ENCODE data around the gene BICC1.

Gene BICC1

DNA sequence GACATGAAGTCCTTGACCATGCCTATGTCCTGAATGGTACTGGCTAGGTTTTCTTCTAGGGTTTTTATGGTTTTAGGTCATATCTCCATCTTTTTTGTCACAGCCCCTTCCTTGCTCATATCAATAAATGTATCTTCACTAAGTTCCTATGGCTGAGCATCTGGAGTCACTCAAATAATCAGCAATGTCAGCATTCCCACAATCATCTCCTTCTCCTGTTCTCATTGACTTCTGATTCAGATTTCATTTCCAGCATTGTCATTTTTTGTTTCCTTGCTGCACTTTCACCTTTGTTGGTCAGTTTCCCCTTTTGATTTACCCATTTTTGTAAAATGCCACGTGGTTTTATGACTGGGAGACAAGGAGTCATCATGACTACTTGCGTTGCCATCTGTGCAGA is 181.2 kb downstream of the BICC1 start:
- TF ChIP-seq CTCF (conservative IDR thresholded peaks at IDR 0.05; ENCODE audit: low read depth, low read length): no peak
- H3K4me3 ChIP-seq (ENCODE audit: low read depth, low read length): no peak overlapping the region
- DNase-seq (ENCODE audit: low read depth): no peak

- no peak for DNase-seq (ENCODE audit: low read depth)
- TF ChIP-seq CTCF (conservative IDR thresholded peaks at IDR 0.05; ENCODE audit: low read depth, low read length): no peak
- H3K4me3 ChIP-seq (ENCODE audit: low read depth, low read length): no peak overlapping the region
Measured at GRCh38 chr10:58695022-58695421, 182.3 kb downstream of the BICC1 start.

DNA sequence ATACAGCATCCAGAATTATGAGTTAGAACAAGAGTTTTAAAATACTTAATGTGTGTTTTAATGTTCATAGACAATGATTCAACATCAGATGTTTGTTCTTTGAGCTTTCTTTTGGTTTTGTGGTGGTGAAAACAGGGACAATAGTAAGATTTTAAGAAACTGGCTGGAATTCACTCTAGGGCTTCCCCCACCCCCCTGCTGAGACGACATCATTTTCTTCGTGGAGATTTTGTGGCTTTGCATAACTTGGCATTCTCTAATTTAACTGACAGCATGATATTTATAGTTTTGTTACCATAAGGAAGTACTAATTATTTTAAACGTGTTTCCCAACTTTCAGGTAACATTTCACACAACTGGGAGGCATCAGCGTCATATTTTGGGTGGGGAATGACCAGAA is 184.1 kb downstream of the BICC1 start:
- TF ChIP-seq CTCF (conservative IDR thresholded peaks at IDR 0.05; ENCODE audit: low read depth, low read length): no peak
- peak; percentile 69 for DNase-seq (ENCODE audit: low read depth)
- no peak overlapping the region for H3K4me3 ChIP-seq (ENCODE audit: low read depth, low read length)

GRCh38 chr10:58697691-58698090 is 185.0 kb downstream of the BICC1 start:
- no peak overlapping the region for H3K4me3 ChIP-seq (ENCODE audit: low read depth, low read length)
- TF ChIP-seq CTCF (conservative IDR thresholded peaks at IDR 0.05; ENCODE audit: low read depth, low read length): no peak
- peak; percentile 46 for DNase-seq (ENCODE audit: low read depth)

- no peak overlapping the region for H3K4me3 ChIP-seq (ENCODE audit: low read depth, low read length)
- DNase-seq (ENCODE audit: low read depth): no peak
- TF ChIP-seq CTCF (conservative IDR thresholded peaks at IDR 0.05; ENCODE audit: low read depth, low read length): no peak
Measured at GRCh38 chr10:58698777-58699356, 186.2 kb downstream of the BICC1 start.

GRCh38 chr10:58700591-58700990 is 187.9 kb downstream of the BICC1 start:
- H3K4me3 ChIP-seq (ENCODE audit: low read depth, low read length): no peak overlapping the region
- no peak for TF ChIP-seq CTCF (conservative IDR thresholded peaks at IDR 0.05; ENCODE audit: low read depth, low read length)
- no peak for DNase-seq (ENCODE audit: low read depth)

DNA sequence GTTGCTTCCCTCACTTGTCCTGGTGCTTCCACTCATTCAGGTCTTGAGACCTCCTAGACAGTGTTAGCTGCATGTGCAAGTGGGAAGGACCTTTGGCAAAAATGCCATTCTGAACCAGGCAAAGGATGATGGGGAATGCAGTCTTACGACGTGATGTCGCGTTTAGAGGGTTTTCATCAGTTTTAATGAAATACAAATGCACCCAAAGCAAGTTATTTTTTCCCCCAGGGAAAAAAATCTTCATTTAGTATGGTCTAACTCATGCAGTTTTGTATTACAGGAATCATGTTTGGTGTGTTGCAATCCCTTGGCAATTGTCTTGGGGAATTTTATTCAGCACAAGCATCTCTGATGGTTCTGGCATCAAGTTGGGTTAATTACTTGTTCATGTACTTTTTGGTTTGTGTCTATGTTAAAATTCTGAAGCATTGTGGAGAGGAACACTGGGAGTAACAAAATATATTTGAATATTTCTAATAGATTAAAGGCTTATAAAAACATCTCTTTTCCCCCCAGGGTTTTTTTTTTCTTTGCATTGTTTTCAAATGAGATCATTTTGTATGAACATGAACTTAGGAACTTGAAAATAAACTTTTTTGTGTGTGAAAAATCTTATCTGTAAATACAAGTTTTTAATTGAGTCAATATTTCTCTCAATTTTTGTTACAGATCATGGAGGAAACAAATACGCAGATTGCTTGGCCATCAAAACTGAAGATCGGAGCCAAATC is 188.9 kb downstream of the BICC1 start:
- H3K4me3 ChIP-seq (ENCODE audit: low read depth, low read length): no peak overlapping the region
- TF ChIP-seq CTCF (conservative IDR thresholded peaks at IDR 0.05; ENCODE audit: low read depth, low read length): no peak
- peak; percentile 88 for DNase-seq (ENCODE audit: low read depth)
